ENCODE data around the gene GPX8. TPM values are rescaled to one million over a fixed set of nuclear protein-coding genes. Genes with fewer than 3 reads are reported as not detected.
A peak's percentile ranks its signal among the peaks of the same experiment; 100 is the strongest.

Gene GPX8
- total and polyA plus RNA-seq, 9 of the 15 experiments (the other 6 are each of a cell fraction or from before 2014, with no cell fraction given), result 0.62 to 1.8 (median 1.2) TPM

DNA sequence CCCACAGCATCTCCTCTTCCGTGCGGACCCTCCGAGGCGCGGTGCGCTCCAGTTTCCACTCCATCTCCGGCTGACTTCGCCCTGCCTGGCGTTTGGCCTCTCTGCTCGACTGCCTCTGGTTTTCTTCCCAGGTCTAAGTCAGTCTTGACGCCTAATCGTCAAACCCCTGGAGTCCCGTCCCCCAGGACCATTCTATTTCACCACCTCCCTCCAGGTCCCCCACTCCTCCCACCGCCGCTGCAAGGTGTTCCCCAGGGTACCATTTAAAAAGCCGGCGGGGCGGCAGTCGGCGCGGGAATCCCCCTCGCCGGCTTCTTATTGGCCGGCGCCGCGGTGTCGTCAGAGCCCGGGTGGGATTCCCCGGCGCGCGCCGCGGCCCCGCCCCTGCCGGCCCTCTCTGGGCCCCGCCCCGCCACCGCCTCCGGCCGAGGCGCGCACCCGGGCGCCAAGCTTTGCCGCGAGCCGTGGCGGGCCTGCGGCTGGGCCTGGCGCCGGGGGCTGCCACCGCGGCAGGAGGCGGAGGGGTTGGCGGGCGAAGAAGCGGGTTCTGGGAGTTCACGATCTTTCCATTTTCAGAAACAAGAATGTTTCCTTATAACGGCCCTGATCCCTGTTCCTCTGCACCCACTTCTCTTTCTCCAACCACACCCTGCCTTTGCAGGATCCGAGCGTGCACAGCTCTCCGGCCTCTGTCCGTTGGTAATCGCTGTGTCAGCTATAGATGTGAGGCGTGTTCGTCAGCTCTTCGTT lies 13.1 kb downstream of the GPX8 start, which contains the start of gene CDC20B (continued):
- TF ChIP-seq, protein P1, sequence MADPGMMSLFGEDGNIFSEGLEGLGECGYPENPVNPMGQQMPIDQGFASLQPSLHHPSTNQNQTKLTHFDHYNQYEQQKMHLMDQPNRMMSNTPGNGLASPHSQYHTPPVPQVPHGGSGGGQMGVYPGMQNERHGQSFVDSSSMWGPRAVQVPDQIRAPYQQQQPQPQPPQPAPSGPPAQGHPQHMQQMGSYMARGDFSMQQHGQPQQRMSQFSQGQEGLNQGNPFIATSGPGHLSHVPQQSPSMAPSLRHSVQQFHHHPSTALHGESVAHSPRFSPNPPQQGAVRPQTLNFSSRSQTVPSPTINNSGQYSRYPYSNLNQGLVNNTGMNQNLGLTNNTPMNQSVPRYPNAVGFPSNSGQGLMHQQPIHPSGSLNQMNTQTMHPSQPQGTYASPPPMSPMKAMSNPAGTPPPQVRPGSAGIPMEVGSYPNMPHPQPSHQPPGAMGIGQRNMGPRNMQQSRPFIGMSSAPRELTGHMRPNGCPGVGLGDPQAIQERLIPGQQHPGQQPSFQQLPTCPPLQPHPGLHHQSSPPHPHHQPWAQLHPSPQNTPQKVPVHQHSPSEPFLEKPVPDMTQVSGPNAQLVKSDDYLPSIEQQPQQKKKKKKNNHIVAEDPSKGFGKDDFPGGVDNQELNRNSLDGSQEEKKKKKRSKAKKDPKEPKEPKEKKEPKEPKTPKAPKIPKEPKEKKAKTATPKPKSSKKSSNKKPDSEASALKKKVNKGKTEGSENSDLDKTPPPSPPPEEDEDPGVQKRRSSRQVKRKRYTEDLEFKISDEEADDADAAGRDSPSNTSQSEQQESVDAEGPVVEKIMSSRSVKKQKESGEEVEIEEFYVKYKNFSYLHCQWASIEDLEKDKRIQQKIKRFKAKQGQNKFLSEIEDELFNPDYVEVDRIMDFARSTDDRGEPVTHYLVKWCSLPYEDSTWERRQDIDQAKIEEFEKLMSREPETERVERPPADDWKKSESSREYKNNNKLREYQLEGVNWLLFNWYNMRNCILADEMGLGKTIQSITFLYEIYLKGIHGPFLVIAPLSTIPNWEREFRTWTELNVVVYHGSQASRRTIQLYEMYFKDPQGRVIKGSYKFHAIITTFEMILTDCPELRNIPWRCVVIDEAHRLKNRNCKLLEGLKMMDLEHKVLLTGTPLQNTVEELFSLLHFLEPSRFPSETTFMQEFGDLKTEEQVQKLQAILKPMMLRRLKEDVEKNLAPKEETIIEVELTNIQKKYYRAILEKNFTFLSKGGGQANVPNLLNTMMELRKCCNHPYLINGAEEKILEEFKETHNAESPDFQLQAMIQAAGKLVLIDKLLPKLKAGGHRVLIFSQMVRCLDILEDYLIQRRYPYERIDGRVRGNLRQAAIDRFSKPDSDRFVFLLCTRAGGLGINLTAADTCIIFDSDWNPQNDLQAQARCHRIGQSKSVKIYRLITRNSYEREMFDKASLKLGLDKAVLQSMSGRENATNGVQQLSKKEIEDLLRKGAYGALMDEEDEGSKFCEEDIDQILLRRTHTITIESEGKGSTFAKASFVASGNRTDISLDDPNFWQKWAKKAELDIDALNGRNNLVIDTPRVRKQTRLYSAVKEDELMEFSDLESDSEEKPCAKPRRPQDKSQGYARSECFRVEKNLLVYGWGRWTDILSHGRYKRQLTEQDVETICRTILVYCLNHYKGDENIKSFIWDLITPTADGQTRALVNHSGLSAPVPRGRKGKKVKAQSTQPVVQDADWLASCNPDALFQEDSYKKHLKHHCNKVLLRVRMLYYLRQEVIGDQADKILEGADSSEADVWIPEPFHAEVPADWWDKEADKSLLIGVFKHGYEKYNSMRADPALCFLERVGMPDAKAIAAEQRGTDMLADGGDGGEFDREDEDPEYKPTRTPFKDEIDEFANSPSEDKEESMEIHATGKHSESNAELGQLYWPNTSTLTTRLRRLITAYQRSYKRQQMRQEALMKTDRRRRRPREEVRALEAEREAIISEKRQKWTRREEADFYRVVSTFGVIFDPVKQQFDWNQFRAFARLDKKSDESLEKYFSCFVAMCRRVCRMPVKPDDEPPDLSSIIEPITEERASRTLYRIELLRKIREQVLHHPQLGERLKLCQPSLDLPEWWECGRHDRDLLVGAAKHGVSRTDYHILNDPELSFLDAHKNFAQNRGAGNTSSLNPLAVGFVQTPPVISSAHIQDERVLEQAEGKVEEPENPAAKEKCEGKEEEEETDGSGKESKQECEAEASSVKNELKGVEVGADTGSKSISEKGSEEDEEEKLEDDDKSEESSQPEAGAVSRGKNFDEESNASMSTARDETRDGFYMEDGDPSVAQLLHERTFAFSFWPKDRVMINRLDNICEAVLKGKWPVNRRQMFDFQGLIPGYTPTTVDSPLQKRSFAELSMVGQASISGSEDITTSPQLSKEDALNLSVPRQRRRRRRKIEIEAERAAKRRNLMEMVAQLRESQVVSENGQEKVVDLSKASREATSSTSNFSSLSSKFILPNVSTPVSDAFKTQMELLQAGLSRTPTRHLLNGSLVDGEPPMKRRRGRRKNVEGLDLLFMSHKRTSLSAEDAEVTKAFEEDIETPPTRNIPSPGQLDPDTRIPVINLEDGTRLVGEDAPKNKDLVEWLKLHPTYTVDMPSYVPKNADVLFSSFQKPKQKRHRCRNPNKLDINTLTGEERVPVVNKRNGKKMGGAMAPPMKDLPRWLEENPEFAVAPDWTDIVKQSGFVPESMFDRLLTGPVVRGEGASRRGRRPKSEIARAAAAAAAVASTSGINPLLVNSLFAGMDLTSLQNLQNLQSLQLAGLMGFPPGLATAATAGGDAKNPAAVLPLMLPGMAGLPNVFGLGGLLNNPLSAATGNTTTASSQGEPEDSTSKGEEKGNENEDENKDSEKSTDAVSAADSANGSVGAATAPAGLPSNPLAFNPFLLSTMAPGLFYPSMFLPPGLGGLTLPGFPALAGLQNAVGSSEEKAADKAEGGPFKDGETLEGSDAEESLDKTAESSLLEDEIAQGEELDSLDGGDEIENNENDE (IDR thresholded peaks at IDR 0.05; ENCODE audit: low read depth, low read length), result no peak
- TF ChIP-seq, protein P2, sequence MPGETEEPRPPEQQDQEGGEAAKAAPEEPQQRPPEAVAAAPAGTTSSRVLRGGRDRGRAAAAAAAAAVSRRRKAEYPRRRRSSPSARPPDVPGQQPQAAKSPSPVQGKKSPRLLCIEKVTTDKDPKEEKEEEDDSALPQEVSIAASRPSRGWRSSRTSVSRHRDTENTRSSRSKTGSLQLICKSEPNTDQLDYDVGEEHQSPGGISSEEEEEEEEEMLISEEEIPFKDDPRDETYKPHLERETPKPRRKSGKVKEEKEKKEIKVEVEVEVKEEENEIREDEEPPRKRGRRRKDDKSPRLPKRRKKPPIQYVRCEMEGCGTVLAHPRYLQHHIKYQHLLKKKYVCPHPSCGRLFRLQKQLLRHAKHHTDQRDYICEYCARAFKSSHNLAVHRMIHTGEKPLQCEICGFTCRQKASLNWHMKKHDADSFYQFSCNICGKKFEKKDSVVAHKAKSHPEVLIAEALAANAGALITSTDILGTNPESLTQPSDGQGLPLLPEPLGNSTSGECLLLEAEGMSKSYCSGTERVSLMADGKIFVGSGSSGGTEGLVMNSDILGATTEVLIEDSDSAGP (CRISPR knock-in tag; IDR thresholded peaks at IDR 0.05), result no peak
- TF ChIP-seq NFRKB (IDR thresholded peaks at IDR 0.05; ENCODE audit: low read depth) (no peak), NCOA6 (IDR thresholded peaks at IDR 0.05) (no peak), SMAD4 (CRISPR knock-in tag; conservative IDR thresholded peaks at IDR 0.05) (peak; percentile 23; the same call in 1 of the 2 replicates), NFE2 (IDR thresholded peaks at IDR 0.05; ENCODE audit: low read depth) (no peak), SAFB2 (IDR thresholded peaks at IDR 0.05; ENCODE audit: borderline replicate concordance, low read depth, low read length, severe bottlenecking) (no peak), CTBP1 (IDR thresholded peaks at IDR 0.05; ENCODE audit: borderline replicate concordance) (peak; percentile 39; the same call in 1 of the 2 replicates), CBFA2T2 (conservative IDR thresholded peaks at IDR 0.05) (no peak), YBX1 (IDR thresholded peaks at IDR 0.05) (no peak), FOXP1 (CRISPR knock-in tag; IDR thresholded peaks at IDR 0.05) (no peak), KLF1 (tag; IDR thresholded peaks at IDR 0.05) (no peak), NFIX (CRISPR knock-in tag; IDR thresholded peaks at IDR 0.05; ENCODE audit: low read depth) (no peak), NEUROD1 (IDR thresholded peaks at IDR 0.05; ENCODE audit: borderline replicate concordance, low read depth, low read length, partially characterized antibody) (no peak), ZC3H8 (IDR thresholded peaks at IDR 0.05) (no peak), RBBP5 (IDR thresholded peaks at IDR 0.05; ENCODE audit: borderline replicate concordance, insufficient read depth, low read length, poor library complexity, severe bottlenecking) (peak; percentile 50), GTF2F1 (IDR thresholded peaks at IDR 0.05; ENCODE audit: low read depth, low read length) (no peak)
